Vagina (tissue), 2 donors: Measurements from ENCODE around the gene ABCA13. TPM values are rescaled to one million over a fixed set of nuclear protein-coding genes. Genes with fewer than 3 reads are reported as not detected.

Experiments
- DNase-seq, 2 donors: peaks; one replicate each; pipeline ENCODE4 v3.0.0-alpha.2; 2017; ENCODE audit errors: extremely low spot score in 2 of 2
- H3K27ac ChIP-seq: fragments of 200-600 bp; sonication (generic); one replicate; pipeline ENCODE4 v1.5.1; 2019
- H3K27me3 ChIP-seq: fragments of 200-600 bp; sonication (generic); one replicate; pipeline ENCODE4 v1.5.1; 2019
- H3K36me3 ChIP-seq, 2 donors: fragments of 200-600 bp; sonication (generic); one replicate each; pipeline ENCODE4 v1.5.1; 2017 to 2019
- H3K4me1 ChIP-seq: fragments of 200-600 bp; sonication (generic); one replicate; pipeline ENCODE4 v1.5.1; 2019
- H3K4me3 ChIP-seq, 2 donors: fragments of 200-600 bp; sonication (generic); 1 replicate in 1 of 2; 2 replicates in 1 of 2; pipeline ENCODE4 v1.5.1; 2016 to 2019
- H3K9me3 ChIP-seq: fragments of 200-600 bp; sonication (generic); one replicate; pipeline ENCODE4 v1.5.1; 2019
- CTCF ChIP-seq, 3 experiments: fragments of 450-650 bp in 2 of 3; fragments of 200-600 bp in 1 of 3; sonication (generic) in 1 of 3; IDR thresholded peaks; one replicate each; pipeline ENCODE4 v1.5.1; 2017 to 2019; ENCODE audit warnings: antibody characterized with exemption in 3 of 3, mild to moderate bottlenecking in 2 of 3, moderate library complexity in 2 of 3
- POLR2A ChIP-seq, 2 donors: fragments of 450-650 bp; IDR thresholded peaks; one replicate each; pipeline ENCODE4 v1.6.1; 2017; ENCODE audit warnings: antibody characterized with exemption in 2 of 2, mild to moderate bottlenecking in 2 of 2, moderate library complexity in 2 of 2
- POLR2AphosphoS5 ChIP-seq, 2 donors: sonication (generic); formaldehyde crosslinking; IDR thresholded peaks; one replicate each; pipeline ENCODE4 v1.9.0; 2017; ENCODE audit warnings: antibody characterized with exemption in 2 of 2, mild to moderate bottlenecking in 2 of 2, low read depth in 1 of 2; ENCODE audit not compliant: insufficient read depth in 1 of 2
- intact Hi-C: fragments of 100-400 bp; cut with DNase I; formaldehyde crosslinking; loops from one replicate; pipeline ENCODE4 v1.15.1; 2023
- total RNA-seq: library from RNA; depleted of rRNA; stranded (reverse); fragments of >200 nt; gene quantifications from one replicate; pipeline ENCODE4 v1.2.3, GENCODE V29; 2016

ABCA13 gene
- total RNA-seq, 1 donor from 2014 or later = under 0.01 TPM

GRCh38 chr7:48466713-48467112 is 295.5 kb downstream of the ABCA13 start:
- Histone ChIP-seq H3K9me3 (no peaks in the 10 kb centered on the region), H3K27ac (no peak overlapping the region), H3K4me3 (no peak overlapping the region), H3K4me1 (no peaks in the 10 kb centered on the region), H3K27me3 (no peaks in the 10 kb centered on the region), H3K36me3 (no peaks in the 10 kb centered on the region)
- TF ChIP-seq POLR2AphosphoS5 (IDR thresholded peaks at IDR 0.05; ENCODE audit: insufficient read depth in 1 of 2, low read depth in 1 of 2) (no peak), CTCF (IDR thresholded peaks at IDR 0.05) (no peak), POLR2A (IDR thresholded peaks at IDR 0.05) (no peak)
- intact Hi-C loops = no loop called here
- DNase-seq = no peak

- intact Hi-C loops = no loop called here
- no peak overlapping the region for H3K27ac ChIP-seq
- DNase-seq = no peak
- no peaks in the 10 kb centered on the region for H3K36me3 ChIP-seq
- TF ChIP-seq CTCF (IDR thresholded peaks at IDR 0.05) (no peak), POLR2AphosphoS5 (IDR thresholded peaks at IDR 0.05; ENCODE audit: insufficient read depth in 1 of 2, low read depth in 1 of 2) (no peak), POLR2A (IDR thresholded peaks at IDR 0.05) (no peak)
- no peaks in the 10 kb centered on the region for H3K27me3 ChIP-seq
- H3K4me1 ChIP-seq = no peaks in the 10 kb centered on the region
- H3K4me3 ChIP-seq = no peak overlapping the region
- H3K9me3 ChIP-seq = no peaks in the 10 kb centered on the region
These were observed 299.9 kb downstream of the ABCA13 start for GRCh38 chr7:48471196-48471595.

- Histone ChIP-seq H3K27me3 (no peaks in the 10 kb centered on the region), H3K4me3 (no peak overlapping the region), H3K4me1 (no peaks in the 10 kb centered on the region), H3K9me3 (no peaks in the 10 kb centered on the region), H3K27ac (no peak overlapping the region), H3K36me3 (no peaks in the 10 kb centered on the region)
- no peak for DNase-seq
- intact Hi-C loops = no loop called here
- no peak for TF ChIP-seq POLR2A (IDR thresholded peaks at IDR 0.05)
- TF ChIP-seq POLR2AphosphoS5 (IDR thresholded peaks at IDR 0.05; ENCODE audit: insufficient read depth in 1 of 2, low read depth in 1 of 2) = no peak
- TF ChIP-seq CTCF (IDR thresholded peaks at IDR 0.05) = no peak
These were observed 301.4 kb downstream of the ABCA13 start for GRCh38 chr7:48472640-48473039.

GRCh38 chr7:48473205-48473865 is 302.1 kb downstream of the ABCA13 start:
- H3K27ac ChIP-seq = no peak overlapping the region
- H3K4me1 ChIP-seq = no peaks in the 10 kb centered on the region
- H3K36me3 ChIP-seq = no peaks in the 10 kb centered on the region
- TF ChIP-seq CTCF (IDR thresholded peaks at IDR 0.05) = no peak
- TF ChIP-seq POLR2A (IDR thresholded peaks at IDR 0.05) = no peak
- no peak for TF ChIP-seq POLR2AphosphoS5 (IDR thresholded peaks at IDR 0.05; ENCODE audit: insufficient read depth in 1 of 2, low read depth in 1 of 2)
- no peak for DNase-seq
- H3K9me3 ChIP-seq = no peaks in the 10 kb centered on the region
- no peak overlapping the region for H3K4me3 ChIP-seq
- H3K27me3 ChIP-seq = no peaks in the 10 kb centered on the region
- intact Hi-C loops = no loop called here

- Histone ChIP-seq H3K9me3 (no peaks in the 10 kb centered on the region), H3K36me3 (no peaks in the 10 kb centered on the region), H3K27me3 (no peaks in the 10 kb centered on the region), H3K4me3 (no peak overlapping the region), H3K4me1 (no peaks in the 10 kb centered on the region), H3K27ac (no peak overlapping the region)
- intact Hi-C loops = no loop called here
- TF ChIP-seq CTCF (IDR thresholded peaks at IDR 0.05) (no peak), POLR2AphosphoS5 (IDR thresholded peaks at IDR 0.05; ENCODE audit: insufficient read depth in 1 of 2, low read depth in 1 of 2) (no peak), POLR2A (IDR thresholded peaks at IDR 0.05) (no peak)
- no peak for DNase-seq
These were observed 310.0 kb downstream of the ABCA13 start for GRCh38 chr7:48481235-48481634.
